ENCODE data around the gene TBX3. TPM values are rescaled to one million over a fixed set of nuclear protein-coding genes. Genes with fewer than 3 reads are reported as not detected.

Gene TBX3
- total RNA-seq, 2 experiments from 2014 or later, result not detected

DNA sequence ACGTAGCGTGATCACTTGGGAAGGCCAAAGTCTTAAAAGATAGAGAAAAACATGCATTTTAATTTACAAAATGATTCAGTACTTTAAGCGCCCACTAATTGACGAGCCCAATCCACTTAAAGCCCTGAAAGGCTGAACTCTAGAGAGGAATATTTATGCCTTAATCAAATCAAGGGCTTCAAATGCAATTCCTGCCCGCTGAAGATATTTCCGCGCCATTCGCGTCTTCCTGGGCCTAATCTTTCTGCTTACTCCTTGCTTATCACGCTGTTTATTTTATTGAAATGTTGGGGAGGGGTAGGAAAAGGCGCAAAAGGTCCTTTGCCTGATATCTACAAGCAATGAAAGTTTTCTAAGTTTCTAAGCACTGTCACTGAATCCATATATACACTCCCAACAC, 4.0 kb downstream of the TBX3 start:
- H3K27ac Mint-ChIP-seq, result no peak overlapping the region
- DNase-seq (no peak), ATAC-seq (no peak)
- H3K4me3 Mint-ChIP-seq, result no peak overlapping the region
- peaks cover 26% of the 10 kb centered on the region for H3K4me1 Mint-ChIP-seq
- ChIA-PET POLR2A (no interaction called here), CTCF (interaction anchor here (0.6 kb wide), 2 partner anchors 24 to 68 kb away, joined by 3 read pairs; no protein-coding TSS in a partner anchor)
- H3K27me3 Mint-ChIP-seq, result peaks cover 84% of the 10 kb centered on the region
- H3K9me3 Mint-ChIP-seq (ENCODE audit: low read depth), result no peaks in the 10 kb centered on the region
- intact Hi-C loops (cut with DNase I, micrococcal nuclease), result loop anchor here (5.0 to 10.0 kb wide), 4 partner anchors 238 to 1215 kb away; no protein-coding TSS in a partner anchor
- peaks cover 4% of the 10 kb centered on the region for H3K36me3 Mint-ChIP-seq (ENCODE audit: low read depth)

GRCh38 chr12:114679452-114679875, 4.5 kb downstream of the TBX3 start:
- intact Hi-C loops (cut with DNase I, micrococcal nuclease), result loop anchor here in 1 of 2 experiments (10.0 kb wide), 1 partner anchor 1215 kb away; no protein-coding TSS in a partner anchor
- POLR2A ChIA-PET, result no interaction called here
- Mint-ChIP-seq H3K27ac (no peak overlapping the region), H3K9me3 (ENCODE audit: low read depth) (no peaks in the 10 kb centered on the region), H3K36me3 (ENCODE audit: low read depth) (peaks cover 4% of the 10 kb centered on the region), H3K4me1 (peaks cover 24% of the 10 kb centered on the region), H3K4me3 (no peak overlapping the region), H3K27me3 (peaks cover 85% of the 10 kb centered on the region)
- CTCF ChIA-PET, result no interaction called here
- no peak for ATAC-seq
- no peak for DNase-seq

DNA sequence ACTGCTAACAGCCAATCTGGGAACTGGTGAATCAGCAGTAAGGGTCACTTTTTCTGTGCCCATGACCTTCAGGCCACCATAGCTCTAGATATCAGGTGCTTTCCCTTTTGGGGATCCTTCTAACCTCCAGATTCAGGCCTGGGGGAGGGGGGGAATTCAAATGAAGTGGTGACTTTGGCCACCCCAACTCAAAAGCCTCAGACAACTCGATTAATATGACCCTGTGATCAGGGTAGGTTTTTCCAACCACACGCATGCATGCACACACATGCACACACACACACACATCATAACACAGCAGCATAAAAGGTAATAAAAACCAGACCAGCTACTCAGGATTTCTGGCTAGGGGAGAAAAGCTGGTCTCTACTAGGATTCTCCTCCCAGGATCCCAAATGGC, 5.3 kb downstream of the TBX3 start:
- Mint-ChIP-seq H3K4me3 (no peak overlapping the region), H3K27me3 (peaks cover 82% of the 10 kb centered on the region)
- CTCF ChIA-PET, result no interaction called here

GRCh38 chr12:114678028-114678427, 5.9 kb downstream of the TBX3 start:
- CTCF ChIA-PET, result no interaction called here
- H3K27me3 Mint-ChIP-seq, result peaks cover 81% of the 10 kb centered on the region
- ATAC-seq (no peak), DNase-seq (no peak)
- POLR2A ChIA-PET, result no interaction called here
- H3K9me3 Mint-ChIP-seq (ENCODE audit: low read depth), result no peaks in the 10 kb centered on the region
- H3K4me1 Mint-ChIP-seq, result peaks cover 10% of the 10 kb centered on the region
- intact Hi-C loops (cut with DNase I, micrococcal nuclease), result loop anchor here in 1 of 2 experiments (10.0 kb wide), 1 partner anchor 1213 kb away; no protein-coding TSS in a partner anchor
- no peak overlapping the region for H3K4me3 Mint-ChIP-seq
- H3K36me3 Mint-ChIP-seq (ENCODE audit: low read depth), result peaks cover 4% of the 10 kb centered on the region
- H3K27ac Mint-ChIP-seq, result no peak overlapping the region

More for the DNA sequence above, 5.3 kb downstream of the TBX3 start:
- H3K27ac Mint-ChIP-seq, result no peak overlapping the region
- H3K9me3 Mint-ChIP-seq (ENCODE audit: low read depth), result no peaks in the 10 kb centered on the region
- DNase-seq, result no peak
- POLR2A ChIA-PET, result no interaction called here
- peaks cover 4% of the 10 kb centered on the region for H3K36me3 Mint-ChIP-seq (ENCODE audit: low read depth)
- ATAC-seq, result no peak
- intact Hi-C loops (cut with DNase I, micrococcal nuclease), result loop anchor here in 1 of 2 experiments (10.0 kb wide), 1 partner anchor 1214 kb away; no protein-coding TSS in a partner anchor
- H3K4me1 Mint-ChIP-seq, result peaks cover 17% of the 10 kb centered on the region

DNA sequence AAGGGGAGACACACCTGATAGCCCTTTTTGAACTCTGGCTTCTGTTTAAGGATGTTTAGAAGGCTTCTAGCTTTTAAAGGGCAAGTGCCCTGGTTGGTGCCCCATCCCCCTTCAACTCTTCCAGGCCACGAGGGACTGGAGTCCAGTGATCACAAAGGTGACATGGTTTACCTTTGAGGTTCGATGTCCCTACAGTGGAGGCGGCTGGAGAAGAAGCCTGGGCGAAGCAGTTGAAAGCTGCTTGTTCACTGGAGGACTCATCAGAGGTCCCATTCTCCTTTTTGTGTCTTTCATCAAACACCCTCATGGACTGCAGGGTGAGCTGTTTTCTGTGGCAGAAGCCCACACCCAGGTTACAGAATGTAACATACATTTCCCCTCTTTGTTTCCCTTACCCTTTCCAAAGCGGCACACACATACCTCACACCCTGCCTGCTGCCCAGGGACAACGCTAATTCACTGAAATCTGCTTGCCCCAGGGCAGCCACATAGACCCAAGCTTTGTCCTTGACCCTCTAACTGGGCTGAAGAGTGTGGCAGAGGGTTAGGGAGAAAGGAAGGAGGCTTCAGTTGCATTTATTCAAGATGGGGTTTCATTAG, 7.7 kb downstream of the TBX3 start:
- intact Hi-C loops (cut with DNase I, micrococcal nuclease), result loop anchor here in 1 of 2 experiments (10.0 kb wide), 1 partner anchor 1211 kb away; no protein-coding TSS in a partner anchor
- Mint-ChIP-seq H3K9me3 (ENCODE audit: low read depth) (no peaks in the 10 kb centered on the region), H3K27me3 (peaks cover 79% of the 10 kb centered on the region), H3K4me1 (no peaks in the 10 kb centered on the region), H3K36me3 (ENCODE audit: low read depth) (peaks cover 4% of the 10 kb centered on the region), H3K27ac (no peak overlapping the region), H3K4me3 (no peak overlapping the region)
- ChIA-PET POLR2A (no interaction called here), CTCF (no interaction called here)
- DNase-seq (no peak), ATAC-seq (no peak)

DNA sequence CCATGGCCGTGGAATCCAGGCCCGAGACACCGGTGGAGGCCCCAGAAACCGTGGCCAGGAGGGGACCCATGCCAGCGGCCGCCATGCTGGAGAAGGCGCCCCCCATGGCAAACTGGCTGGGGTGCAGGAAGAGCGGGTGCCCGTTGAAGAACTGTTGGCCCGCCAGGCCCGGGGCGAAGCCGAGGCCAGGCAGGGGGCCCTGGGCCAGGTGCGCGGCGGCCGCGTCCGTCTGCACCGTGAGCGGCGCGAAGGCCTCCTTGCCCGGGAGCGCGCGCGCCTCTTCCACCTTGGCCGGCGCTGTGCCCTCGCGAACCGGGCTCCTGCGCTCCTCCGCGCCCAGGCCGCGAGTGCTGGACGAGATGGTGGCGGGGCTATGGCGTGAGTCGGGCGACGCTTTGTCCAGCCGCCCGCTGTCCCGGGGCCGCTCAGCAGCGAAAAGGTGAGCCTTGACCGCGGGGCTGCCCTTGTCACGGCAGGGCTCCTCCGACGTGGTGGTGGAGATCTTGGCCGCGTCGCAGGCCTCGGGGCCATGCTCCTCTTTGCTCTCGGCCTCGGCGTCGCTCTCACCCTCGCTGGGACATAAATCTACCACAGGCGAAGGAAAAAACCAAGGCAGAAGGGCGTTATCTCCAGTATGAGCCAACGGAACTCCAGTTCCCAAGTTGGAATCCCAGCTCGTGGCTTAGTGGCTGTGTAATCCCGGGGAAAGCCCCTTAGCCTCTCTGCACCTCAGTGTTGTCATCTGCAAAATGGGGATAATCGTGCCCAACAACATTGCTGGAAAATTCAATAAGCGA, 9.5 kb downstream of the TBX3 start:
- ATAC-seq (no peak), DNase-seq (no peak)
- Mint-ChIP-seq H3K36me3 (ENCODE audit: low read depth) (no peaks in the 10 kb centered on the region), H3K9me3 (ENCODE audit: low read depth) (no peaks in the 10 kb centered on the region), H3K4me1 (no peaks in the 10 kb centered on the region), H3K27ac (no peak overlapping the region), H3K27me3 (peaks cover 76% of the 10 kb centered on the region), H3K4me3 (no peak overlapping the region)
- POLR2A ChIA-PET, result no interaction called here
- CTCF ChIA-PET, result interaction anchor here (0.6 to 1.6 kb wide), 4 partner anchors 9 to 66 kb away, joined by 3 to 6 read pairs (median 4); partner anchors contain the start of gene TBX3
- intact Hi-C loops (cut with DNase I, micrococcal nuclease), result loop anchor here in 1 of 2 experiments (10.0 kb wide), 1 partner anchor 1210 kb away; no protein-coding TSS in a partner anchor

- Mint-ChIP-seq H3K27me3 (peaks cover 71% of the 10 kb centered on the region), H3K27ac (no peak overlapping the region), H3K36me3 (ENCODE audit: low read depth) (no peaks in the 10 kb centered on the region), H3K4me1 (no peaks in the 10 kb centered on the region), H3K9me3 (ENCODE audit: low read depth) (no peaks in the 10 kb centered on the region), H3K4me3 (no peak overlapping the region)
- ChIA-PET POLR2A (no interaction called here), CTCF (interaction anchor here (1.2 to 1.6 kb wide), 2 partner anchors 10 to 11 kb away, joined by 4 to 5 read pairs; partner anchors contain the start of gene TBX3)
- ATAC-seq, result no peak
- intact Hi-C loops (cut with DNase I, micrococcal nuclease), result loop anchor here in 1 of 2 experiments (10.0 kb wide), 1 partner anchor 1209 kb away; no protein-coding TSS in a partner anchor
- DNase-seq, result no peak
Measured at GRCh38 chr12:114673901-114674250, 10.1 kb downstream of the TBX3 start.

DNA sequence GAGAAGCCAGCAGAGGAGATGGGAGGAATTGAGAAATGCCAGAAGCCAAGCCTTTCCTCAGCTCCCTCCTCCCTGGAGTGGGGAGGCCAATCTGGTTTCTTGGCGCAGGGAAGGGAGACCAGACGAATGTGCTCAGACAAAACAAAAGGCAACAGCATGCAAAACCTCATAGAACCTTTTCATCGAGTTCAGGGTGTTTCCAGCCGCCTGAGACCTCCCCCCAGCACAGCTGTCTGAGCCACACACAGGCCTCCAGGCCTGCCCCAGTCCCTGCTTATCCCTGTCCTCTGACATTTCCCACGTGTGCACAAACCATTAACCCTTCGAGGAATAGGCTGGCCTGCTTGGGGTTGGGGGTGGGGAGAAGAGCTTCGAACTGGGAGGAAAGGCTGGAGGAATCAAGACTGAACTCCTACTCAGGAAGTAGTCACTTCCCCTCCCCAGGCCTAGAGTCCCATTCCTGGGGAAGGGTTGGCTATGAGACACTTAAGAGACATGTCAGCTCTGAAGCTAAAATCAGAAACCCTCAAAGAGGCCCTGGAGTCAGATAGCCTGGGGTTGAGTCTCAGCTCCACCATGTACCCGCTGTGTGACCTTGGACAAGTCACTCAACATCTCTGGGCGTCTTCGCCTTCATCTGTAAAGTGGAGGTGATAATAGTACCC, 10.7 kb downstream of the TBX3 start:
- Mint-ChIP-seq H3K4me1 (no peaks in the 10 kb centered on the region), H3K9me3 (ENCODE audit: low read depth) (no peaks in the 10 kb centered on the region), H3K27ac (no peak overlapping the region), H3K4me3 (no peak overlapping the region), H3K27me3 (peaks cover 68% of the 10 kb centered on the region), H3K36me3 (ENCODE audit: low read depth) (no peaks in the 10 kb centered on the region)
- ChIA-PET POLR2A (no interaction called here), CTCF (interaction anchor here (1.2 to 1.6 kb wide), 2 partner anchors 11 kb away, joined by 4 to 5 read pairs; partner anchors contain the start of gene TBX3)
- DNase-seq (no peak), ATAC-seq (no peak)
- intact Hi-C loops (cut with DNase I, micrococcal nuclease), result loop anchor here in 1 of 2 experiments (10.0 kb wide), 1 partner anchor 1208 kb away; no protein-coding TSS in a partner anchor

- Mint-ChIP-seq H3K4me1 (no peaks in the 10 kb centered on the region), H3K27me3 (peaks cover 68% of the 10 kb centered on the region), H3K27ac (no peak overlapping the region), H3K36me3 (ENCODE audit: low read depth) (no peaks in the 10 kb centered on the region), H3K9me3 (ENCODE audit: low read depth) (no peaks in the 10 kb centered on the region), H3K4me3 (no peak overlapping the region)
- CTCF ChIA-PET, result interaction anchor here (1.6 kb wide), 1 partner anchor 10 kb away, joined by 4 read pairs; no protein-coding TSS in a partner anchor
- no peak for ATAC-seq
- intact Hi-C loops (cut with DNase I, micrococcal nuclease), result loop anchor here in 1 of 2 experiments (10.0 kb wide), 1 partner anchor 1208 kb away; no protein-coding TSS in a partner anchor
- DNase-seq, result no peak
- POLR2A ChIA-PET, result no interaction called here
Measured at GRCh38 chr12:114672817-114673168, 11.2 kb downstream of the TBX3 start.

DNA sequence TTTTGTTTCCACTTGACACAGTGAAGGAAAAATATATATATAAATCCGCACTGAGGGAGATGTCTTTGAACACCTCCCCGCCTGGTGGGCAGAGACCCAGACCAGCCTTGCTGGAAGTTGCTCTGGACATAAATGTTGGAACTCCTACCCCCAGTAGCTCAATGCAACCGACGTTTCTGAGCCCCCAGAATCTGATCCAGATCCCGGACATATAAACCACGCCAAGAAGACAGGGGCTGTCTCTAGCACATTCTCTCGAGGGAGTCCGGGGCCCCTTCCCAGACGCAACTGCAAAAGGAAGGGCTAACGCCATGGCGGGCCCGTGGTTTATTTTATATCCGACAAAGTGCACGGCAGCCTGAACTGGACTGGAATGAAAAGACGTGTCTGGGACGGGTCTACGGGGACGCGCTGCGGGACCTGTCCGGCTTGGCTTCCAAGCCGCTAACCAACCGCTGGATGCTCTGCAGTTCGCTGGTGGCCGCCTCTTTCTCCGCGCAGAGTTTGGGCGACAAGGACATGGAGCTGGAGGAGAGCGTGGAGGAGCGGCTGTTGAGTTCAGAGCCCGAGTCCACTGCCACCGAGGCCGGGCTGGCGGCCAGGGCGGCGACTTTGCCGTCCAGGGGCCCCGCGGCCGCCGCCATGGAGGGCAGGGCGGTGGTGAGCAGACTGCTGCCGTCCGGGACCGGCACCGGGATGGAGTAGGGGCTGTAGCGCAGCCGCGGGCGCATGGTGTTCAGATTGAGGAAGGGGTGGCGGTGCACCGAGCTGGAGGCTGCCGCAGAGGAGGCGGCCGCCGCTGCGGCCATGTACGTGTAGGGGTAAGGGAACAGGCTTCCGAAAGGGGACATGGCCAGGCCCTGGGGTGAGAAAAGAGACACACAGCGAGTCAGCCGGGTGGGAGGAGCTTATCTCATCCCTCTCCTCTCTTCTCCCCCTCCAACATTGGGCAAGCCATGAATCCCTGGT, 12.2 kb downstream of the TBX3 start:
- ATAC-seq, result no peak
- intact Hi-C loops (cut with DNase I, micrococcal nuclease), result loop anchor here in 1 of 2 experiments (10.0 kb wide), 1 partner anchor 1207 kb away; no protein-coding TSS in a partner anchor
- H3K9me3 Mint-ChIP-seq (ENCODE audit: low read depth), result no peaks in the 10 kb centered on the region
- H3K27ac Mint-ChIP-seq, result no peak overlapping the region
- POLR2A ChIA-PET, result no interaction called here
- DNase-seq, result no peak
- CTCF ChIA-PET, result interaction anchor here (0.6 kb wide), 2 partner anchors 693 to 1796 kb away, joined by 3 to 4 read pairs; no protein-coding TSS in a partner anchor
- no peaks in the 10 kb centered on the region for H3K4me1 Mint-ChIP-seq
- H3K36me3 Mint-ChIP-seq (ENCODE audit: low read depth), result no peaks in the 10 kb centered on the region
- peaks cover 72% of the 10 kb centered on the region for H3K27me3 Mint-ChIP-seq
- H3K4me3 Mint-ChIP-seq, result no peak overlapping the region
